ENCODE results near the gene EYA2.

Gene EYA2

DNA sequence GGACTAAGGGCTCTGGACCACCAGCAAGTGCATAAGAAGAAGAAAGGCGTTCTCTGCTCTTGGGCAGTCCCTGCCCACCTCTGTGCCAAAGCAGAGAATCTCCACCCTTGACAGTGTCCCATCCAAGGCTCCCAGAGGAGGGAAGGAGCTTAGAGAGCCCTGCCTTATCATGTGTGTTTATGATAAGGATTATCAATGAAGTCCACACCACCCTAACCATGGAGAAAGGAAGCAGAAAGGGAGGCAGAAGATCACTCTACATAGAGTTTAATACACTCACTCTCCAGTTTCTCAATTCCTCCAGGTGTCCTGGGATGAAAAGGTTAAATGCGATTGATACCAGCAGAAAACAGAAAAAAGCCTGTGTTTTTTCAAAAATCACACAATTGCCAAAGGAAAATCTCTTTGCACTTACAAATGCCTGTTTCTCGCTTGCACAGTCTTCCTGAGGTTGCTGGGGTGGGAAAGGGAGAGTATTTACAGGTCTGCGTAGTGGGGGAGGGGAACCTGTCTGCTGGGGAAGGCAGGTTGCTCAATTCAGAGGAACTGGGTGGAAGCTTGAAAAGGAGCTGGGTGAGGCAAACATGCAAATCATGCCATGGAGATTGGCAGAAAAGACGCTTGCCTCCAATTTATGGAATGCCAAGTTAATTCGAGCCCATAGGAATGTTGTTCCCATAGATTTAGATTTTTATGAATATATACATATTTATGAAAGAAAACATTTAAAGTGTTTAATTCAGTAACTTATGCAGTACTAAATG lies 104.0 kb downstream of the EYA2 start:
- Histone ChIP-seq H3K27ac (ENCODE audit: insufficient read depth, low read length, poor library complexity, severe bottlenecking) (no peak overlapping the region), H3K36me3 (ENCODE audit: control insufficient read depth, insufficient read depth, low read length) (no peaks in the 10 kb centered on the region), H3K27me3 (replicated peaks; ENCODE audit: control insufficient read depth, insufficient read depth, low read length, poor library complexity, severe bottlenecking) (no peaks in the 10 kb centered on the region), H3K4me3 (ENCODE audit: insufficient read depth, low read depth, low read length, poor library complexity, severe bottlenecking) (no peak overlapping the region), H3K9me3 (ENCODE audit: control insufficient read depth, low read length) (no peaks in the 10 kb centered on the region), H3K4me1 (ENCODE audit: control insufficient read depth, insufficient read depth, low read length, poor library complexity, severe bottlenecking) (no peaks in the 10 kb centered on the region)
- no peak for DNase-seq

DNA sequence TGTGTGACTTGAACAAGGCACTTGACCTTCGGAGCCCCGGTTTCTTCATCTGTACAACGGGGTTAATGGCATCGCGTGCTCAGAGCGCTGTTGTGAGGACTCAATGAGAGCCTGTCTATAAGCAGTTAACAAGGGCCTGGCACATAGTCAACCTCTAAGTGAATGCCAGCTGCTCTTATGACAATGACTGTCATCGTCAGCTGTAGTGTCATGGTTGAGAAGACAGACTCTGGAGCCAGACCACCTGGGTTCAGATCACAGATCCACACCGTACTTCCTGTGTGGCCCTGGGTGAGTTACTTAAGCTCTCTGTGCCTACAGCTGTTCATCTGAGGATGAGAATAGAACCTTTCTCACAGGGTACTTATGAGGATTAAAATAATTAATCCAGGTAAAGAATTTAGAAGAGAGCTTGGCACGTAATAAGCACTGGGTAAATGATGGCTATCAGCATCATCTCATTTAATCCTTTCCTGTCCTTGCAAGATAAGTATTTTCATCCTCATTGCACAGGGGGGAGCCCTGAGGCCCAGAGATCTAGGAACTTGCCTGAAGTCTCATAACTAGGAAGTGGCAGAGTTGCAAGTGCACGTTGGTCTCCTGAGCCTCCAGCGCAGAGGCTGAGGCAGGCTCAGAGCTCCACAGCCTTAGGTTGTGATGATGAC lies 105.3 kb downstream of the EYA2 start:
- DNase-seq: no peak
- no peaks in the 10 kb centered on the region for H3K9me3 ChIP-seq (ENCODE audit: control insufficient read depth, low read length)
- H3K4me3 ChIP-seq (ENCODE audit: insufficient read depth, low read depth, low read length, poor library complexity, severe bottlenecking): no peak overlapping the region
- H3K27me3 ChIP-seq (replicated peaks; ENCODE audit: control insufficient read depth, insufficient read depth, low read length, poor library complexity, severe bottlenecking): no peaks in the 10 kb centered on the region
- H3K36me3 ChIP-seq (ENCODE audit: control insufficient read depth, insufficient read depth, low read length): no peaks in the 10 kb centered on the region
- no peaks in the 10 kb centered on the region for H3K4me1 ChIP-seq (ENCODE audit: control insufficient read depth, insufficient read depth, low read length, poor library complexity, severe bottlenecking)
- H3K27ac ChIP-seq (ENCODE audit: insufficient read depth, low read length, poor library complexity, severe bottlenecking): no peak overlapping the region

DNA sequence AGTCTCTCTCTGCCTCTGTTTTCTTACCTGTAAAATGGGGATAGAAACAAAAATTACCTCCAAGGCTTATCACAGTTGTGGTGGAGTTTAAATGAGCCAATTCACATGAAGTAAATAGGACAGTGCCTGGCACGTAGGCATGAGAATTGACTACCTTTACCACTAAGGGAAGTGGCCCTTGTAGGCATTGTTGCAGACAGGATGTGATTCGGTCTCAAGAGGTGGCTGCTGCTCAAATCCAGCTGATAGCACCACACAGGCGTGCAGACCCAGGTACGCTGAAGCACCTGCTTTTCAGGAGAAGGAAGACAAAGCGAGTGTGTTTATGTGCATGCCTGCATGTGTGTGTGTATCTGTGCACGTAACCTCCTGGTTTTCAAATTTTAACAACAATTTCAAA lies 108.6 kb downstream of the EYA2 start:
- Histone ChIP-seq H3K9me3 (ENCODE audit: control insufficient read depth, low read length) (no peaks in the 10 kb centered on the region), H3K4me3 (ENCODE audit: insufficient read depth, low read depth, low read length, poor library complexity, severe bottlenecking) (no peak overlapping the region), H3K27me3 (replicated peaks; ENCODE audit: control insufficient read depth, insufficient read depth, low read length, poor library complexity, severe bottlenecking) (no peaks in the 10 kb centered on the region), H3K4me1 (ENCODE audit: control insufficient read depth, insufficient read depth, low read length, poor library complexity, severe bottlenecking) (no peaks in the 10 kb centered on the region), H3K27ac (ENCODE audit: insufficient read depth, low read length, poor library complexity, severe bottlenecking) (no peak overlapping the region), H3K36me3 (ENCODE audit: control insufficient read depth, insufficient read depth, low read length) (no peaks in the 10 kb centered on the region)
- DNase-seq: no peak

DNA sequence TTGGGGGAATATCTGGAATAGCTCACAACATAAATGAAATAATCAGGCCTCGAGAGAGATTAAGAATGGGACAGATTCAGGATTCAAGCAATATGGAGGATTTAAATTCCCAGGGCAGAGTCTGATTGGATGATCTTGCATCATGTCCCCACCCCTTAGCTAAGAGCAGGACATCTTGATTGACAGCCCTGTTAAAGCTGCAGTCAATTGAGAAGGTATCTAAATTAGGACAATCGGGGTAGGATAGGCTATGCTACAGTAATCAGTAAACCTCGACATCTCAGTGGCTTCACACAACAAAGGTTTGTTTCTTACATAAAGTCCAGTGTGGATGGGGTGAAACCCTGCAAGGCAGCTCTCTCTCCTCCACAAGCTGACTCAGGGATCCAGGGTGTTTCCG lies 109.5 kb downstream of the EYA2 start:
- DNase-seq: no peak
- Histone ChIP-seq H3K27ac (ENCODE audit: insufficient read depth, low read length, poor library complexity, severe bottlenecking) (no peak overlapping the region), H3K36me3 (ENCODE audit: control insufficient read depth, insufficient read depth, low read length) (no peaks in the 10 kb centered on the region), H3K4me3 (ENCODE audit: insufficient read depth, low read depth, low read length, poor library complexity, severe bottlenecking) (no peak overlapping the region), H3K9me3 (ENCODE audit: control insufficient read depth, low read length) (no peaks in the 10 kb centered on the region), H3K27me3 (replicated peaks; ENCODE audit: control insufficient read depth, insufficient read depth, low read length, poor library complexity, severe bottlenecking) (no peaks in the 10 kb centered on the region), H3K4me1 (ENCODE audit: control insufficient read depth, insufficient read depth, low read length, poor library complexity, severe bottlenecking) (no peaks in the 10 kb centered on the region)

DNA sequence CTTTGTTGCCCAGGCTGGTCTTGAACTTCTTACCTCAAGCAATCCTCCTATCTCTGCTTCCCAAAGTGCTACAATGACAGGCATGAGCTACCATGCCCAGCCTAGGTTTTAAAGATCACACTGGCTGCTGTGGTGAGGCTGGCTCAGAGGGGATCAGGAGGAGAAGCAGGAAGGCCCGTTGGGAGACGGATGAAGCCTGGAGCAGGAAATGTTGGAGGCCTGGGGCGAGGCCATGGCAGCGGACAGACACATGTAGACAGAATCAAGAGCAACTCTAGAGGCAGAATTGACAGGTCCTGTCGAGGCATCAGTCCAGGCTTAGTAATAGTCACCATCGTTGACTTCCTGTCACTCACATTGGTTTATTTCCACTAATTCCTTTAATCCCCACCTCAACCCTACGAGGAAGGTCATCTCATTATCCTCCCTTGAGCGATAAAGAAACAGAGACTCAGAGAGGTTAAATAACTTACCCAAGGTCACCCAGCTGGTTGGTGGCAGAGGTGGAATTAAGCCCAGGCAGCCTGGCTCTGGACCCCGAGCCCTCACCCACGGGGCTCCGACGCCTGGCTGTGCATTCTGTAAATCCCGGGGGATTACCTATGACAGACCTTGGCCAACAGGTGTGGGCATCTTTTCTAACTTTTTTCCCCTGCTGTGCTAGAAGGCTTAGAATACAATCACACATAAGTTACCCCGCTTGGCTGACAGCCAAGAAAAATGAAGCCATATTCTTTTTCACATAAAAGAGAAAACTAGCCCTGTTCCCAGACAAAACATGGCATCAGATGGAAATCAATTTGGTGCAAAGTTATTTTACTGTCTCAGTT lies 113.4 kb downstream of the EYA2 start:
- DNase-seq: no peak
- H3K27ac ChIP-seq (ENCODE audit: insufficient read depth, low read length, poor library complexity, severe bottlenecking): no peak overlapping the region
- H3K4me1 ChIP-seq (ENCODE audit: control insufficient read depth, insufficient read depth, low read length, poor library complexity, severe bottlenecking): no peaks in the 10 kb centered on the region
- no peak overlapping the region for H3K4me3 ChIP-seq (ENCODE audit: insufficient read depth, low read depth, low read length, poor library complexity, severe bottlenecking)
- H3K9me3 ChIP-seq (ENCODE audit: control insufficient read depth, low read length): no peaks in the 10 kb centered on the region
- no peaks in the 10 kb centered on the region for H3K27me3 ChIP-seq (replicated peaks; ENCODE audit: control insufficient read depth, insufficient read depth, low read length, poor library complexity, severe bottlenecking)
- no peaks in the 10 kb centered on the region for H3K36me3 ChIP-seq (ENCODE audit: control insufficient read depth, insufficient read depth, low read length)

DNA sequence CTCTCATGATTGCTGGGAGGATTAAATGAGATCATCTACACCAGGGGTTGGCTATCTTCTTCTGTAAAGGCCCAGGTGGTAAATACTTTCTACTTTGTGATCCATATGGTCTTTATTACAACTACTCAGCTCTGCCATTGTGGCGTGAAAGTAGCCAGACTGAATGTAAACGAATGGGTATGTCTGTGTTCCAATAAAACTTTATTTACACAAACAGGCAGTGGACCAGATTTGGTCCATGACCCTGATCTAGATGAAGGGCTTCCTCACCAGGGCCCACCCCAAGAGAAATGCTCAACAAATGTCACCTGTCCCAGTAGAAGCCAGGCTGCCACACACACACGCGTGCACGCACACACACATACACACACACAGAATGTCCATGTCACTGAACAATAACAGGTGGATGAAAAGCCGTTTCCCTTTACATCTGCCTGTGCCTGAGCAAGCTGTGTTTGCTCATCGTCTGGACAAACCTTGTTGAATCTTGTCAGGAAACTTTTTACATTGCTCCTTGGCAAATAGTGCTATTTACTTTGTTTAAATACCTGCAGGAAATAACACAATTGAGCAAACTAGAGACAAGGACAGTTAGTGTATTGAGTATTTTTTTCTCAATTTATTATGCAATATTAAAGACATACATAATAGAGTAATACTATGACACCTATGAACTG lies 114.3 kb downstream of the EYA2 start:
- no peak overlapping the region for H3K4me3 ChIP-seq (ENCODE audit: insufficient read depth, low read depth, low read length, poor library complexity, severe bottlenecking)
- H3K27ac ChIP-seq (ENCODE audit: insufficient read depth, low read length, poor library complexity, severe bottlenecking): no peak overlapping the region
- H3K4me1 ChIP-seq (ENCODE audit: control insufficient read depth, insufficient read depth, low read length, poor library complexity, severe bottlenecking): no peaks in the 10 kb centered on the region
- no peaks in the 10 kb centered on the region for H3K36me3 ChIP-seq (ENCODE audit: control insufficient read depth, insufficient read depth, low read length)
- H3K9me3 ChIP-seq (ENCODE audit: control insufficient read depth, low read length): no peaks in the 10 kb centered on the region
- no peak for DNase-seq
- no peaks in the 10 kb centered on the region for H3K27me3 ChIP-seq (replicated peaks; ENCODE audit: control insufficient read depth, insufficient read depth, low read length, poor library complexity, severe bottlenecking)

DNA sequence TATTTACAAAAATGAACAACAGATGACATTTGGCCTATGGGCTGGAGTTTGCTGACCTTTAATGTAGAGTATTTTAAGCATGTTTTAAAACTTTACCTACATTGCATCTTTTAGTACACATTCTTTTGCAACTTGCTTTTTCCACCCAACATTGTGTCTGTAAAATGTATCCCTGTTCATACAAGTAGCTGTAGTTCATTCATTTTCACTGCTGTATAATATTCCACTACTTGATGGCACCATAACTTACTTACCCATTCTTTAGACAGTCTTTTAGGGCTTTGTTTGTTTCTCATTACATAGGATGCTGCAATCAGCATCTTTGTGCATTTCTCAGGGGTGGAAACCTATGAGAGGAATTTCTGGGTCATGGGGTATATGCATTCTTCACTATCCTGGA lies 115.1 kb downstream of the EYA2 start:
- H3K4me1 ChIP-seq (ENCODE audit: control insufficient read depth, insufficient read depth, low read length, poor library complexity, severe bottlenecking): no peaks in the 10 kb centered on the region
- no peaks in the 10 kb centered on the region for H3K36me3 ChIP-seq (ENCODE audit: control insufficient read depth, insufficient read depth, low read length)
- H3K27me3 ChIP-seq (replicated peaks; ENCODE audit: control insufficient read depth, insufficient read depth, low read length, poor library complexity, severe bottlenecking): no peaks in the 10 kb centered on the region
- H3K4me3 ChIP-seq (ENCODE audit: insufficient read depth, low read depth, low read length, poor library complexity, severe bottlenecking): no peak overlapping the region
- H3K9me3 ChIP-seq (ENCODE audit: control insufficient read depth, low read length): no peaks in the 10 kb centered on the region
- no peak for DNase-seq
- no peak overlapping the region for H3K27ac ChIP-seq (ENCODE audit: insufficient read depth, low read length, poor library complexity, severe bottlenecking)

DNA sequence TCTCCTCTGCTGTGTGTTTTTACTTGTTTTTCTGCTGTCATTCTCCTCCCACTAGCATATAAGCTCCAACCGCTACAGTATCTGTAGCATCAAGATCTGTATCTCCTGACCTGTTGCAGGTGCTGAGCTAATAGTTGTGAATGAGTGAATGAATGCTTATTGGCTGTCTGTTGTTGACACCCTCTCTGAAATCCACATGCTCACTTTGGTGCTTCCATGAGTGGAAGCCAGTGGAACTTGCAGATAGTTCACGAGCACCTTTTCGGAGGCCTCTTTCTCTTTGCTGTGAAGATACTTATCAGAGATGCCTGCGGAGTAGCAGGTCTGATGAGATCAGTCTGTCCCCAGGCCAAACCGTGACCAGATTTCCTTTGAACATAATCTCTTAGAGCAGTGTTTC lies 117.3 kb downstream of the EYA2 start:
- no peak for DNase-seq

DNA sequence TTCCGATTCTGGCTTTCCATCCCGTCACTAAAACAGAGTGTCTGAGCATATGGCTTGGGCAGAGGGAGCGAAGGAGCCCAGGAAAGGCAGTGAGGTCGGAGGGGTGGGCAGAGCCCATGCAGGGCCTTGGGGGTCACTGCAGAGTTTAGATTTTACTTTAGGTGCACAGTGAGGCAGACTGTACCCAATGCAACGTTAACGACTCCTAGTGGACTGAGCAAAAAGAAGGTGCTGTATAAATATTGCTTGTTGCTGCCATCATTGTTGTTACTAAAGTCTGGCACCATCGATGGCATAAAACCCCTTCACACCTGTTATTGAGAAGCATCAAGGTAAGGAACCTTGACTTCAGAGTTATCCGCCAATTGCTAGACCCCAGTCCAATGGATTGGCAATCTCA lies 119.0 kb downstream of the EYA2 start:
- H3K27me3 ChIP-seq (replicated peaks; ENCODE audit: control insufficient read depth, insufficient read depth, low read length, poor library complexity, severe bottlenecking): no peaks in the 10 kb centered on the region
- H3K27ac ChIP-seq (ENCODE audit: insufficient read depth, low read length, poor library complexity, severe bottlenecking): no peak overlapping the region
- H3K4me3 ChIP-seq (ENCODE audit: insufficient read depth, low read depth, low read length, poor library complexity, severe bottlenecking): no peak overlapping the region
- DNase-seq: no peak
- H3K9me3 ChIP-seq (ENCODE audit: control insufficient read depth, low read length): no peaks in the 10 kb centered on the region
- H3K36me3 ChIP-seq (ENCODE audit: control insufficient read depth, insufficient read depth, low read length): no peaks in the 10 kb centered on the region
- no peaks in the 10 kb centered on the region for H3K4me1 ChIP-seq (ENCODE audit: control insufficient read depth, insufficient read depth, low read length, poor library complexity, severe bottlenecking)

More for the DNA sequence above, 117.3 kb downstream of the EYA2 start:
- H3K27ac ChIP-seq (ENCODE audit: insufficient read depth, low read length, poor library complexity, severe bottlenecking): no peak overlapping the region
- no peaks in the 10 kb centered on the region for H3K36me3 ChIP-seq (ENCODE audit: control insufficient read depth, insufficient read depth, low read length)
- H3K27me3 ChIP-seq (replicated peaks; ENCODE audit: control insufficient read depth, insufficient read depth, low read length, poor library complexity, severe bottlenecking): no peaks in the 10 kb centered on the region
- H3K9me3 ChIP-seq (ENCODE audit: control insufficient read depth, low read length): no peaks in the 10 kb centered on the region
- H3K4me3 ChIP-seq (ENCODE audit: insufficient read depth, low read depth, low read length, poor library complexity, severe bottlenecking): no peak overlapping the region
- no peaks in the 10 kb centered on the region for H3K4me1 ChIP-seq (ENCODE audit: control insufficient read depth, insufficient read depth, low read length, poor library complexity, severe bottlenecking)

Data from effector memory CD4-positive, alpha-beta T cell (primary cell).